Prostate gland (tissue), 2 donors: Measurements from ENCODE around the gene SPTA1. TPM values are rescaled to one million over a fixed set of nuclear protein-coding genes. Genes with fewer than 3 reads are reported as not detected.

Experiments
- total RNA-seq, 2 donors: library from RNA; depleted of rRNA; stranded (reverse); fragments of >200 nt; gene quantifications; one replicate each; pipeline ENCODE4 v1.1.0, GENCODE V29; 2016

SPTA1 gene
- total RNA-seq, 2 donors from 2014 or later, result 0.28 TPM; not detected in 1

Other genes with a start within 250 kb of the SPTA1 start
- not detected for gene OR10K1, start 224.9 kb downstream of the SPTA1 start, total RNA-seq
- not detected for gene OR10R2, start 214.5 kb downstream of the SPTA1 start, total RNA-seq
- not detected for gene OR6Y1, start 132.3 kb downstream of the SPTA1 start, total RNA-seq
- gene OR6P1, start 116.1 kb downstream of the SPTA1 start, total RNA-seq, result not detected
- gene OR10X1, start 106.8 kb downstream of the SPTA1 start, total RNA-seq, result not detected
- gene OR10Z1, start 81.4 kb downstream of the SPTA1 start, total RNA-seq, result not detected
- not detected for gene OR6K2, start 13.9 kb upstream of the SPTA1 start, total RNA-seq
- not detected for gene OR6K3, start 34.0 kb upstream of the SPTA1 start, total RNA-seq
- gene OR6K6, start 68.0 kb upstream of the SPTA1 start, total RNA-seq, result not detected
- gene OR6N1, start 85.5 kb upstream of the SPTA1 start, total RNA-seq, result not detected
- gene OR6N2, start 94.5 kb upstream of the SPTA1 start, total RNA-seq, result not detected
- 10 to 100 TPM in 1 of 2 donors, under 1 TPM in 1; 0.36 to 11.4 TPM for gene MNDA, start 144.6 kb upstream of the SPTA1 start, total RNA-seq
- under 1 TPM; 0.18 to 0.51 TPM for gene PYHIN1, start 244.8 kb upstream of the SPTA1 start, total RNA-seq